Stimulated activated CD4-positive, alpha-beta T cell treated with anti-CD3 and anti-CD28 coated beads, Interleukin-15, amount 100 ng/mL, for 24 hours (primary cell): ENCODE results near the gene RNF181.
A peak's percentile ranks its signal among the peaks of the same experiment; 100 is the strongest.
"Not testable (repeated sequence)": the region's sequence is repeated elsewhere in the genome, so short reads cannot be mapped to it uniquely, and the experiment has no call there.

Experiments
- DNase-seq: peaks from one replicate; pipeline ENCODE4 v3.0.0-alpha.2; 2020

RNF181 gene

DNA sequence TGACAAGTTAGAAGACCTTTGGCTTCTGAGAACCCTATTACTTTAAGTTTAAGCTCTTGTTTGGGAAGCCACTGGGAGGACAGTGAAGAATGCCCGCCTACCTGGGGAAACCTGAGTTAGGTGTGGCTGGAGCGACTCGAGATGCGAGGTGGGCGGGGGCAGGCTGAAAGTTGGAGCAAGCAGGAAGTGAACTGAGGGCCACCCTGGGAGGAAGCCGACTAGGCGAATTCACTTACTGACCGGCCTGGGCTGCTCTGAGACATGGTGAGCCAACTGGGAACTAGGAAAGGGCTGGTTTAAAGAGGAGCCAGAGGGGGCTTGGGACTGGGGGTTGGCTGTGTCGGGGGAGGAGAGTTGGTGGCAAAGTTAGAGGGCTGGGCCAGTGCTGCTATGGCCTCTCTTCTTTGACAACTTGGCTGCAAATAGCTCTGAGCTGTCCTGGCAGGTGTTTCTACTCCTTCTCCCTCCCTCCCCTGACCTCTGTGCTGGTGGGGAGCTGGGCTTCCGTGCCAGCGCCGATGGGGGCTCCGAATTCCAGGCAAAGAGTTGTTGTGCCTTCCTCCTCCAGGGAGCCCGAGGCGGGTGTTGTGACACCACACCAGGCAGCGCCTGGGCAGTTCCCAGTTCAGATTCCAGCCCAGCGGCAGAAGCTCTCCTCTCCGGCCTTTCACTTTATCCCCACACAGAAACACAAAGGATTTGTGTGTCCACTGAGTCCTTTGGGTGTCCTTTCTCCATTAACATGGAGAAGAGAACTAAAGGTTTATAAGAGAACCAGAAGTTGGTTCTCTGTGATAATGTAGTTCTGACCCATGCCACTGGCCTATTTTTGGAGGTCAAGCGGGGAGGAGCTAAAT is 17.9 kb upstream of the RNF181 start, which contains the start of gene VAMP8:
Gene VAMP8 (plus strand): TSS at position 201 of the 857 bp plus-strand sequence. CDS start 61 bp downstream, at position 262.
- peak; percentile 82 for DNase-seq

DNA sequence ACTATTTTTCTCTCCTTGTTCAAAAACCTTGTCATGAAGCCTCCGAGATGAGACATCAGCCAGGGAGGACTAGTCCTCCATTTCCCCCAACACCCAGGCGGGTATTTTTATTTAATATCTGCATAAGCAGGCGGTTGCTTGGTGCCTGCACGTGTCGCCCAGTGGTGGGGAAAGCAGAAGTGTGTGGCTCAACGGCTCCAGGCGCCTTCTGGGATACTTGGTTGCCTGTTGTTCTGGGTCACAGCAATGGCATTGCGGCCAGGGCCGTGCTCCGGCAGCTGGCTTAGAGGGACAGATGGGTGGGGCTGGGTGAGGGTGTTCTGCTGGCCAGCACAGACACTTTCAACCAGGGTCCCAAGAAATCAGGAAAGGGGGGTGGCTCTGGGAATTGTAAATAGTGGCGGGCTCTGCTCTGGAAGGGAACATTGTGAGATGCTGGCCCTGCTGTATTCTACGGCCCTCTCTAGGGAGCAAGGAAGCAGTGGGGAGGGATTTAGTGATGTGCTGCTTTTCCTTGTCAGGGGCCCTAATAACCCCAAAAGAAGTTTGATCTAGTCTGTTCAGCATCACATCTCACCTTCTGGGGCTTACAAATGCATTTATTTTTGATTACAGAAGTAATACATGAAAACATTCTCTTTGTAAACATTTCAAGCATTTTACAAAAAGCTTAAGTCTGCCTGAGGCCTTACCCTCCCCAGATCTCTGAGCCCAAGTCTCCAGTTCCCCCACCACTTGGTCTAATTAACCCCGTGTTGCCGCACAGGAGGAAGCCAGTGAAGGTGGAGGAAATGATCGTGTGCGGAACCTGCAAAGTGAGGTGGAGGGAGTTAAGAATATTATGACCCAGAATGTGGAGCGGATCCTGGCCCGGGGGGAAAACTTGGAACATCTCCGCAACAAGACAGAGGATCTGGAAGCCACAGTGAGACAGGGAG is 17.0 kb upstream of the RNF181 start:
- DNase-seq: peak; percentile 37

GRCh38 chr2:85579266-85579935 is 16.1 kb upstream of the RNF181 start:
- DNase-seq: no peak

DNA sequence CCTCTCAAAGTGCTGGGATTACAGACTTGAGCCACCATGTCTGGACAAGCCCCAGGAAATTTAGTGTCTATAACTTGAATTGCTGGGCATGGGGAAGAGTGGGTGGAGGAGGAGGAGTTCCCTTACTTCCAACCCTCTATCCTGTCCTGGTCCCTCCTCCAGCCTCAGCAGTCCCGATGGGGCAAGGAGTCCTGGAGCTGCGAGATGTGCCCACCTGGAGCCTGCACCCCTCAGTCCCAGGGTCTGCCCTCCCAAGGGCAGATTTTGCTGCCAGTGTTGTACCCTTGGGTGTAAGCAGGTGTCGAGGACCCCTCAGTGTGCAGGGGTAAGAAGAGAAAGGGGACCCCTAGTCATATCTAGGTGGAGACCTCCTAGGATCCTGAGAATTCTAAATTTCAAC is 15.3 kb upstream of the RNF181 start:
- no peak for DNase-seq

DNA sequence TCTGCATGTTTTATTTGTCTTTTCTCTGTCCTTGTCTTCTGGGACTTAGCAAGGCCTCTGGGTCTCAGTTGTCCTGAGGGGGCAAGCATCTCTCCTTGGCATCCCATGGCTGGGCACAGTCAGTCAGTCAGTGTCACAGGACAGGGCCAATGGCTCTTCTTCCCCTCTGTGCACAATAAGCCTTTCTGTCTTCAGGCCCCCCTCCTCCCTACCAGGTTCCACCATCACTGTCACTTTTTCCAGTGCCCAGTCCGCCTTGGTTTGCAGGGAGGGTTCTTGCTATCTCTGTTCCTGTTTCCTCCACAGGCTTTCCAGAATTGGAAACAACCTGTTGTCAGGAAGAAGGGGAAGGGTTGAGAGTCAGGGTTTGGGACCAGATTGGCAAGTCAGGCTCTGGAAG is 13.1 kb upstream of the RNF181 start:
- no peak for DNase-seq

DNA sequence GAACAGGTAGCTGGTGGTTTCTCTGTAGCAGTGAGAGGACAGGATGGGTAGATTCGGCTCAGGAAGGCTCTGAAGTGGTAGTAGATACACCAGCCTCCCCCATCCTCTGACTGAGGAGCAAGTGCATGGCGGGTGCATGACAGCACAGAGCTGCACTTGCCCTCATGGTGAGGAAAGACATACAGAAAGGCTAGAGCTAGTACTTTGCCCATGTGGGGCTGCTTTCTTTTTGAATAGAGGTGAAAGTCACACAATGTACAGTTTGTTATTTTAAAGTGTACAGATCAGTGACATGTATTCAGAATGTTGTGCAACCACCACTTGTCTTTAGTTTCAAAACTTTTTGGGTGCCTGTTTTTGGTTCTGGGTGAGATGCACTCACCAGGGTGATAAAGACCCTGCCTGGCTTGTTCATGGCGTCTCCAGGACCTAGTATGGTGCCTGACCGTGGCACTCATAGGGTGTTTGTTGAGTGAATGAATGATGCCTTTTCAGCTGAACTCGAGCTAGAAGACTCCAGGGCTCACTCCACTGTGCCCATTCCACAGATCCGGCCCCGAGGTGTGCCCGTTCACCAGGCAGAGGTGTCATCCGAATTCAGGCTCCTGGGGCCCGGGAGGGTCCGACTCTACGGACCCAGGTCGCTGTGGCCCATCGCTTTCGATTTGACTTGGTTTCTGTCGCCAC is 11.7 kb upstream of the RNF181 start:
- DNase-seq: peak; percentile 58

GRCh38 chr2:85584354-85584856 is 11.1 kb upstream of the RNF181 start, which contains the start of gene VAMP5:
TSS of gene VAMP5 (plus strand) at chr2:85584431. CDS start at chr2:85584491, 60 bp downstream.
- DNase-seq: peak; percentile 34

DNA sequence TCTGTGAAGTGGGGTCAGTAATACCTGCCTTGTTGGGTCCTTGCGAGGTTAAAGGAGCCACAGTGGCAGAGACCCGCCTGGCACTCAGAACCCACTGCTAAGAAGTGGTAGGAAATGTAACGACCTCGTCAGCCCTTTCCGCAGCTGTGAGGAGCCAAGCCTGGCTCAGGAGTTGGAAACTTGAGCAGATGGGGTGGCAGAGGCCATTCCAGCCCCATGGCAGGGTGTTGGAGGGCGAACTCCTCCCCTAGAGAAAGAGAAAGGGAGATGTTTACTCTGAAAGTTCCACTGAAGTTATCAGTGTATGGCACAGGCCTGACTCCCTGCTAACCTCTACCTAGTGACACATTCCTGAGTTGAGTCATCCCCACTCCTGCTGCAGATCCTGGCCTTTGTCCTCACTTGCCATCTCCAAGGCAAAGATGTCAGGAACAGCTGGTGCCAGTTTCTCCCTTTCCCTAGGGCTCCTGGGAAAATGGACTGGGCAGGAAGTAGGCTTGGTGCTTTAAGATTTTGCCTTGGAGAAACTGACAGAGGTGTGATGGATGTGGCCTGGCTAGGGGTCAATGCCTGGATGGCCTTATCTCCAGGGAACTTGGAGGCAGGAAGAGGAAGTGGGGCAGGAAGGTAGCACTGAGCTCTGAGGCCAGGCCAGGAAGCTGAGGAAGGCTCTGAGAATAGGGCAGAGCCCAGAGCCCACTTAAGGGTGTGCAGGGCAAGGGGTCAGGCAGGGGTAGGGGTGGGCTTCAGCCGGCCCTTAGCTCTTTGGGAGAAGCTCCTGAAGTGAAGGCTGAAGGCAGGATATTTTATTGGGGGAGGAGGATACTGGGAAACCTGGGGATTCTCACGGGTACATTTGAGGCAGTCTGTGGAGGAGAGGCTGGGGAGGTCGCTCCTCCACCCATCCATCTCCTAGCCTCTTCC is 10.4 kb upstream of the RNF181 start:
- peak; percentile 44 for DNase-seq

- no peak for DNase-seq
These were observed 9.8 kb upstream of the RNF181 start for GRCh38 chr2:85585781-85586105.

GRCh38 chr2:85588236-85588635 is 7.3 kb upstream of the RNF181 start:
- DNase-seq: no peak

GRCh38 chr2:85588645-85589044 is 6.9 kb upstream of the RNF181 start:
- DNase-seq: no peak

DNA sequence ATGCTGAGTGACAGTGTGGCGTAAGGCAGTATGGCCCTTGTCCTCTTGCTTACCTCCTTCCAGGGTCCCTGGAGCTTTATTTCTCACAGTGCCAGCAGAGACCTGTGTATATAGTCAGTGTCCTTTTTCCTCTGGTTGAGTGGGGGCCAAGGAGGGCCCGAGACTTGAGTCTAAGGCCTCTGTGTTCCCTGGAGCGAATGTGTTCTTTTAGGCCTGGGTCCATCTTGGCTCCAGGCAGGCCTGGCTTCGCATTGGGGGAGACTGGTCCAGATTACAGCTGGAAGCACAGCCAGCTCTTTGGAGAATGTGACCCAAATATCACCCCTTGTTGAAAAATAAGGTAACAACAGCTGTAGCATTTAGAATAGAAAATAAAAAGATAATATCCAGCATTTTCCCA is 6.4 kb upstream of the RNF181 start:
- DNase-seq: no peak

DNA sequence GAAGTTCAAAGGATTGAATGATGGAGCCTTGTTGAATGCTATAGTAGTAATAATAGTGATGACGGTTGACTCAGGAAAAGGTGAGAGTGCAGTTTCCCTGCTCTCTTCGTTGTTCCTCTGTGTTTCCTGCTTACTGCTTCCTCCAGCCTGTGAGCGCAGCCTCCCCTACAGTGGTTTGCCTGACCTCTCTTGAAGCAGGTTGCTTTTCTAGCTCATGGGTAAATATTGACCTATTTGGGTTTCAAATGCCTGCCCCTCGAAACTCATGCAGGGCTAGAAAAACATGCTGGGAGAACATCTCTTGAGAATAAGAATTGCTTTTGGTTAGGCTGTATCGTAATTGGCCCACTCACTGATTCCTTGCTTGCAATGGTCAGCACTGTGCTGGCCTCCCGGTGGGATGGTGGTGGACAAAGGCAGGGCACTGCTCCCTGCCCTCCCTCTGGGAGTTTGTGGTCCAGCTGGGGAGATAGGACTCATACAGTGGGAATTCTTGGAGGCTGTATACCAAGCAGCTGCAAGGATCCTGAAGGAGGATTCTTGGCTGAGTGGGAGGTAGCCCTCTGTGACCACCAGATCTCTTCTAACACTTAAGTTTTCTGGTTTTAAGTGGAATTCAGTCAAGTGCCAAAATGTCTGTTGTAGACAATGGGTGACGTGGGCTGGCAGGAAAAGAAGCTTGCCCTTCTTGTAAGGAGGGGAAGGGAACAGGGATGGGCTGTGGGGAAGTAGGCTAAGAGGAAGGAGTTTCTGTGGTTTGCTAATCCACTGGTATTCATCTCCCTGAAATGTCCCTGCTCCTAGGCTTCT is 5.4 kb upstream of the RNF181 start:
- DNase-seq: no peak

- no peak for DNase-seq
These were observed 4.6 kb upstream of the RNF181 start for GRCh38 chr2:85590950-85591349.

GRCh38 chr2:85591563-85591962 is 4.0 kb upstream of the RNF181 start:
- DNase-seq: no peak

GRCh38 chr2:85592299-85592698 is 3.2 kb upstream of the RNF181 start:
- DNase-seq: not testable (repeated sequence)

GRCh38 chr2:85593023-85593422 is 2.5 kb upstream of the RNF181 start:
- no peak for DNase-seq

DNA sequence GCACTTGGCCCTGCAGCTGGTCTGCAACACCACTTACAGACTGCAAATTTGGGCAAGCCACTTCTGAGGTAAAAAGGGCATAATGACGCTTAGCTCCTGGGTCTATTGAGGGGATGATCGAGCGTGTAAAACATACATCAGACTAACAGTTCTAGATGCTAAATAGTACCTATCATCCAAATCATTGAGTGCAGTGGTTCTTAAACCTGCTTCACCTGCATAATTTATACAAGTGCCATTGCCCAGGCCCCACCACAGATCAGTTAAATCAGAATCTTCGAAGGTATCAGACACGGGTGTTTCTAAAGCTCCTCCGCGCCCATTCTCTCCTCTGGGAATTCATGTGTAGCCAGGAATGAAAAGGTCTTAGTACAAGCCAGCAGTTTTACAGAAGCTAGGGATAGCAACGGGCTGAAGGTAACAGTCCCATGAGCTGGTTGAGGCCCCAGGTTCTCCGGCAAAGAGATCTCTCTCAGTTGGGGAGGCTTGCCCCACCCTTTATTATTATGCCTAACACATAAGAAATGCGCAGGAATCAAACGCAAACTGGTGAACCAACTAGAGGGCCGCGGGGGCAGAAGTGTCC is 737 bp upstream of the RNF181 start:
- no peak for DNase-seq

GRCh38 chr2:85596026-85596333 is 435 bp downstream of the RNF181 start:
- DNase-seq: peak; percentile 55
